NCI-H524 treated with DMSO at 0.1 percent for 48 hours (cell line): ENCODE data around the gene DUSP23.

Source experiments
- DNase-seq: peaks from one replicate; lab custom pipeline; 2025; lab: John Stamatoyannopoulos, UW

Gene DUSP23

GRCh38 chr1:159786465-159786864 is 5.7 kb downstream of the DUSP23 start:
- DNase-seq, result no peak

- DNase-seq, result no peak
Measured at GRCh38 chr1:159786966-159787365, 6.2 kb downstream of the DUSP23 start.

DNA sequence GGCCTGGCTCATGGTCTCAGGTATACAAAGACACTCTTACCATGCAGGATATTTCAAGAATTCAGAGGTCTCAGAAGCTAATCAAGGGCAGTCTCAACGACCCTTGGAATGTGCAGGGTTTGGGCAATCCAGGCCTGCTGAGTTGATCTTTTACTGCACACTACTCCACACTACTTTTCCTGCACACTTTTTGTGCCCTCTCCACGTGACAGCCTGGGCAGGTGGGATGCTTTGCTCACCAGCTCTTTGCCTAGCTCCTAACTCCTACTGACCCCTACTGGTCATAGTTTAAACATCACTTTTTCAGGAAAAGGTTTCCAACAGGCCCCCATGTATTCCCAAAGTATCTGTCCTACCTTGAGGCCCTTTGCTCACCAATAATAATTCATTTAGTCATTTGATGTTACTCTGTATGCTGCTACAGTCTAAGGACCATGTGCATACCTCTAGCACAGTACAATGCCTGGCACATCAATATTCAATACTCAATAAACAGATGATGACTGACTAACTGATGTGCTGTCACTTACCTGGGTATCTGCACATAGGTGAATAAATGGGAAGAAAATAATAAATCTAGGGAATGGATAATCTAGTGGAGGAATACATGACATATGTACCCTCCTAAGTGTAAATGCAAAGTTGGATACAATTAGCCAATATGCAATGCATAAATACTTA is 9.6 kb downstream of the DUSP23 start:
- DNase-seq, result no peak

GRCh38 chr1:159791031-159791430 is 10.3 kb downstream of the DUSP23 start:
- no peak for DNase-seq

DNA sequence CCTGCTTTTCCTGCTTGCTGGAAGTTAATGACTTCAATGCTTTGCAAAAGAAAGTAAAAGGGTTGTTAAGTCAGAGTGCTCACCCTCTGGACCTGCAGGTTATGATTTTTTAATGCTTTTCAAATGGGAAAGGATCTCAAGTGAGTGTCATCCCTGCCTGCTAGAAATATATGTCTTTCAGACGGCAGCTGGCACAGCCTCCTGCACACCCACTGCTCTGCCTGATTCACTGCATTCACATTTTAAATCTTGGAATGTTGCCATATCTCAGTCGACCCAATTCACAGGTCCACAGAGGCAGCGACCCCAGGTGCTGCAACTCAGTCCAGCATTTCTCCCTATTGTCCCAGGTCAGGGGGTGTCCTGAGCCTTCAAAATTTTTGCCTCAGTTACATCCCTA is 10.7 kb downstream of the DUSP23 start:
- no peak for DNase-seq

DNA sequence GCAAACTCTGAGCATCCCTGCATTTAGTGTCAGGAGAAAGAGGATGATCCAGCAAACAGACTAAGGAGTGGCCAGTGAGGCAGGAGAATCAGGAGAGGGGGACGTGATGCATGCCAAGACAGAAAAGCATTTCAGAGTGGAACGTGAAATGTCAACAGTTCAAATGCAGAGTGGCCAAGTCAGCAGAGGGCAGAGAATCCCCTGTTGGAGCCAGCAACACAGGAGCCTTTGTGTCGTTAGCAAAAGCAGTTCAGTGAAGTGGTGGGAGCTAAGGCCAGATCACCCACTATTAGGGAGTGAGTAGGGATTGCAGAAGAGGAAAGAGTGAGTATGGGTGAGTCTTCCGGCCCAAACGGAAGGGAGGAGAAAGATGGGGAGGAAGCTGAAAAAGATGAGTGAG is 14.8 kb downstream of the DUSP23 start:
- DNase-seq, result no peak

DNA sequence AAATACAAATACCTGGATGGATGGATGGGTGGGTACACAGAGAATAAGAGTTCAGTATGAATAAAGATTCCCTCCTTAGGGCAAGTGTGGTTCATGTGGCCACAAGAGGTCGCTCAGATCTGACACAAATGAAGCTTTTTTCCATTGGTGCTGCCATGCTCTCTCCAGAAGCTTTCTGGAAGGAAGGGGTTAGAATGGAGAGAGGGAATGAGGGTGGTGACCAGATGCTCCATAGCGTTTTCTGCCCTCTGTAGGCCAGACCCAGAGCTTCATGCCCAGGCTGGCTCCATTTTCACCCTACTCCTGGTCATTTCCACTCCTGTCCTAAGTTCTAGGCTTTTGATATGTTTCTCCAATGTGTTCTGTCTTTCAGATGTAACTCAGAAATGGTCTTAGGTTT is 18.1 kb downstream of the DUSP23 start:
- peak; percentile 54 for DNase-seq

DNA sequence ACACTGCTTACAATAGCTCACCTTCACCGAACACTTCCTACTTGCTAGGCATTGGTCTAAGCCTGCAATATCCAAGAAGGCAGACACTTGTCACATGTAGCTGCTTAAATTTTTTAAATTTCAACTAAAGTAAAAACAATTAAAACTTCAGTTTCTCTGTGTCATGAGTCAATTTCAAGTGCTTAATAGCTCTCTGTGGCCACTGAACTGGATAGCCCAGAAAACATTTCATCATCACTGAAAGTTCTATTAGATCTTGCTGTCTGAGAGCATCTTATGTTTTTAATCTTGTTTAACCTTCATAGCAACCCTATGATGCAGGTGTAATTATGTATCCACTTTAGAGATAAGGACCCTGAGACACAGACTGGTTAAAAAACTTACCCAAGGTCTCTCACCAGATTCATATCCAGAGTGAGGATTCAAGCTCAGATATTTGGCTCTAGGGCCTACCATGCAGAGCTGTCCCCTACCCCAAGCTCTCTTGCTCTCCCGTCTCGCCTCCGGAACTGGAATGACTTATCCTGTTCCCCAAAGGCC is 18.8 kb downstream of the DUSP23 start:
- no peak for DNase-seq

- no peak for DNase-seq
Measured at GRCh38 chr1:159800177-159800930, 19.6 kb downstream of the DUSP23 start.

GRCh38 chr1:159802111-159802510 is 21.3 kb downstream of the DUSP23 start, which contains the start of gene FCRL6:
TSS of gene FCRL6 (plus strand) at chr1:159802360. CDS start at chr1:159802425, 65 bp downstream.
- DNase-seq, result no peak

DNA sequence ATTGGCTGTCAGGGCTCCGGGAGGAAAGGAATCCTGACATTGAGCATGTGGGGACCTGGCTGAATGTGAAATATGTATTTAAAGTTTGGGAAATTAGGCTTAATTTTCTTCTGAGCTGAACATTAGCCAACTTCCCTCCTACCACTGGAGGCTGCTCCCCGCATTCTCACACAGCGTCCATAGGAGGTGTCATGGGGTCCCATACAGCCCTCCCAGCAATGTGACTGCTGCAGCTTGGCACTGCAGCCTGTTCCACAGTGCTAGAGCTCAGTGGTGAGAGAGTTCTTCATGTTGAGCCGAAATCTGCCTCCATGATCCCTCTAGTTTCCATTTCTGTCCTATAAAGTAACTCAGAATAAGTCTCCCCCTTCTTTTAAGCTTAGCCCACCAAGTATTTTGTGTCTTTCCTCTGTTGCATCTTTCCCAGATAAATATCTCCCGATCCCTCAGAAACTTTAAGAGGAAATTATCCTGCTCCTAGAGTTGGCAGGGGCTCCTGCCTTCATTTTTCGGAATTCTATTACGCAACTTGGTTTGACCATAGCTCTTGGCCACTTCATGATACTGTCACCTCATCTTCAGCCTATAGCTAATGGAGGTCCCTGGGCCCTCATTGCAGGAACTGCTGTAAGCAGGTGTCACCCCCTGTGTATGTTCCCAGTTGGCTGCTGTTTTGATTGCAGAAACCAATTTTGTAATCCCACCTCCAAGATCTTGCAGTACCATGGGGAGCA is 23.4 kb downstream of the DUSP23 start:
- DNase-seq, result no peak

DNA sequence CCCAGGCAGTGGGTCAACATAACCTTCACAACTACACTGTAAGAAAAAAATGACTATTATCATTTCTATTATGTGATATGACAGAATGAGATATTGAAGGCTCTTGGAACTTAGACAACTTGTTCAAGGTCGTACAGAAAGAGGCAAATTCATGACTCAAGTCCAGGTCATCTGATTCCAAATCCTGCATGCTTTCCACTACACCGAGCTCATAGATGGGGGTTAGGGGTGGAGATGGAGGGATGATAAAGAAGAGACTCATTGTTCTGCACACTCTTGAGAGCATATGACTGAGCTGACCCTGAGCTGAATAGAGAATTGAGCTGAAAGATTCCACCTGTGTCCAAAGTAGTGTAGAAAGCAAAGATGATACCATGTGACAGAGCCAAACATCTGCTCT is 24.2 kb downstream of the DUSP23 start:
- DNase-seq, result no peak

DNA sequence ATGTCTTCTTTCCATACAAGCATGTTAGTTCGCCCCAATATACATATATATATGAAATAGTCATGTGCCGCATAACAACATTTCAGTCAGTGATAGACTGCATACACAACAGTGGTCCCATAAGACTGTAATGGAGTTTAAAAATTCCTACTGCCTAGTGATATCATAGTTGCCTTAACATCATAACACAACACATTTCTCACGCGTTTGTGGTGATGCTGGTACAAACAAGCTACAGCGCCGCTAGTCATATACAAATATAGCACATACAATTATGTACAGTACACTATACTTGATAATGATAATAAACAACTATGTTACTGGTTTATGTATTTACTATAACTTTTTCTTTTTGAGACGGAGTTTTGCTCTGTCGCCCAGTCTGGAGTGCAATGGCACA is 35.2 kb downstream of the DUSP23 start:
- DNase-seq, result no peak

GRCh38 chr1:159817276-159818041 is 36.7 kb downstream of the DUSP23 start:
- no peak for DNase-seq

GRCh38 chr1:159821171-159821867 is 40.6 kb downstream of the DUSP23 start:
- peak; percentile 22 for DNase-seq

DNA sequence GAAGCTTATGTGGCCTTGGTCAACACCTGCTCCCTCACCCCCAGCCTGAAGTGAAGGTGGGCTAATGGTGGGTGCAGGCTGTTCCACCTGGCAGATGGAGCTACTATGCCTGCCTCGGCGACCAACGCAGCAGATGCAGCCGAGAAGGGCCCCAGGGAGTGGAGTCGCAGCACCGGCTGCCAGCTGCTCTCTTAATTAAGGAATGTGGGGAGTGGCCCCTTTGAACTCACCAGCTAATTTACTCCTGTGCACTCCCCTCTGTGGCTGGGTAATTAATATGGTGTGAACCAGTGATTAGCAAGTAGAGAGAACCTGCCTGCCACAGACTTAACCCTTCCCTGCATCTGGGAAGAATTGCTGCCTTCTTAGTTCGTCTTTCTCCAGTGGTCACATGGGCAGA is 42.6 kb downstream of the DUSP23 start:
- peak; percentile 93 for DNase-seq

DNA sequence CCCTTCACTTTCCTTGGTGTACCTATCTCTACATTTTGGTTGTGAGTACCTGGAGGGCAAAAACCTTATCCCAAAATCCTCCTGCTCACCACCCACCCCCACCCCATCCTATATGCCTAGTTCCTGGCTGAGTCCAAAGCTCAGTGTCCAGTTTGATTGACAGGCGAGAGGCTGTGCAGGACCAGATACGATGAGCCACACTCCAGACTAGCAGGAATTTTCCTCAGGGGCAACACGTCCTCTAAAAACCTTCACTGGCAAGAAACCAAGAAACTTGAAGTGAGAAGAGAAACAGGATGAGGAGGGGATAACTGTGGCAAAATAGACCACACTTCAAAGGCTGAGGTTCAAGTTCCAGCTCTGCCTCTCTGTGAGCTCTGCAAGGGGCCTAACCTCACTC is 44.8 kb downstream of the DUSP23 start:
- DNase-seq, result no peak

DNA sequence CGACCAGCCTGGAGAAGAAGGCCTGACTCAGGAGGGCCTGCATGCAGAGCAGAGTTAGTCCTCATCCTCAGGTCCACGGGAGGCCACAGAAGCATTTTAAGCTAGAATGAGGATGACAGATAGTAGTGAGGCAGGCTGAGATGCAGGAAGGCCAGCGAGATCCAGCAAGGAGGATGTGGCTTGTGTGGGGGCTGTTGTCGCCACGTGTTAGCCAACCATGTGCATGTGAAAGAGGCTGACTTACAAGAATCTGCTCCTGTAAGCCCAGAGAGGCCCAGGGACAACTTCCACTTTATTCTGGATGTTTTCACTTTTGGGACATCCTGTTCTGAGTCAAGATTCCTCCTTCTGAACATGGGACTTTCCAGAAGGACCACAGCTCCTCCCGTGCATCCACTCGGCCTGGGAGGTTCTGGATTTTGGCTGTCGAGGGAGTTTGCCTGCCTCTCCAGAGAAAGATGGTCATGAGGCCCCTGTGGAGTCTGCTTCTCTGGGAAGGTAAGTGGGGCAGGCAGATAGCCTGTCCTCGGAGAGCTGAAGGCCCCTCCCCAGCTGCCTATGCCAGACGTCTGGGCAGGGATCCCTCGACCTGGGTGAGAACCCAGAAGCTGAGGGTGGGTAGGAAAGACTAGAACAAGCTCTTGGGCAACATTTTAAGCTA is 45.8 kb downstream of the DUSP23 start, which contains the start of gene SLAMF8:
Gene SLAMF8, plus strand, starts transcription at position 433 of the 661 bp plus-strand sequence. Its CDS starts 26 bp downstream, at position 459.
- no peak for DNase-seq

DNA sequence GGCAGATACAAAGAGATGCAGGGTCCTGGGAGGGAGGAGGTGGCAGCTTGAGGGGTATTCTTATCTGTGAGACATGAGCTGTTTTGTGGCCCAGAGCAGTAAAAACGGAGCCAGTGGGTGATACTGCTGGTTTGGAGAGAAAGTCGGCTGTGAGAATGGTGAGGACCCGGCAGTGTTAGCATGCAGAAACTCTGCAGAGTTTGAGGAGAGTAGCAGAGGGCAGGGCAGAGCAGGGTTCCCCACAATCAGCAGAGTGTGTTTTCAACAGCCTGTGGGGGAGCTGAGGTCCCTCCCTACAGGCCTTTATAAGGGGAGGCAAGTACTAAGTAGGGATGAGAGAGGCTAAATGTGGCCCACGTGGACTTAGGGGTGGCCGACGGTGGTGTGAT is 46.3 kb downstream of the DUSP23 start:
- DNase-seq, result no peak

- no peak for DNase-seq
Measured at GRCh38 chr1:159827549-159827948, 46.8 kb downstream of the DUSP23 start.

GRCh38 chr1:159828176-159828575 is 47.4 kb downstream of the DUSP23 start:
- DNase-seq, result no peak
